CD4-positive, CD25-positive, alpha-beta regulatory T cell (primary cell): ENCODE results near the gene HMGN2. TPM values are rescaled to one million over a fixed set of nuclear protein-coding genes. Genes with fewer than 3 reads are reported as not detected.

Experiments
- ATAC-seq, 2 donors: fragments of 150-1000 bp; cut with Tn5 transposase; one replicate each; pipeline ENCODE4 v1.10.0; 2021; ENCODE audit warnings: low read depth in 2 of 2, moderate number of reproducible peaks in 2 of 2, moderate library complexity in 1 of 2
- DNase-seq, 3 donors: peaks; one replicate each; pipeline versions ENCODE4 v3.0.0 to v3.0.0-alpha.2; 2012 to 2022; ENCODE audit warnings: mixed read lengths in 1 of 3
- H3K27ac ChIP-seq: one replicate; pipeline ENCODE4 v1.7.0; 2013; ENCODE audit warnings: mild to moderate bottlenecking, low read length; ENCODE audit not compliant: insufficient read depth, poor library complexity, severe bottlenecking
- H3K27me3 ChIP-seq: one replicate; pipeline ENCODE4 v1.7.0; 2013; ENCODE audit warnings: low read length; ENCODE audit not compliant: control insufficient read depth, insufficient read depth
- H3K36me3 ChIP-seq: one replicate; pipeline ENCODE4 v1.7.0; 2013; ENCODE audit warnings: mild to moderate bottlenecking, low read length, moderate library complexity; ENCODE audit not compliant: control insufficient read depth, insufficient read depth
- H3K4me1 ChIP-seq: 2 replicates; pipeline ENCODE4 v1.7.0; 2013; ENCODE audit warnings: mild to moderate bottlenecking, low read length; ENCODE audit not compliant: insufficient read depth, control insufficient read depth, poor library complexity, severe bottlenecking
- H3K4me3 ChIP-seq: one replicate; pipeline ENCODE4 v1.7.0; 2013; ENCODE audit warnings: low read depth, mild to moderate bottlenecking, low read length, moderate library complexity
- H3K9me3 ChIP-seq, 2 experiments: 1 replicate in 1 of 2; 2 replicates in 1 of 2; pipeline ENCODE4 v1.7.0; 2013; ENCODE audit warnings: low read length in 2 of 2, mild to moderate bottlenecking in 1 of 2, moderate library complexity in 1 of 2; ENCODE audit not compliant: control insufficient read depth in 2 of 2
- H3K27ac Mint-ChIP-seq, 3 donors: one replicate each; pipeline ENCODE4 v1.8.0; 2020 to 2022; ENCODE audit warnings: mild to moderate bottlenecking in 3 of 3, mixed read lengths in 3 of 3, moderate library complexity in 2 of 3
- H3K27me3 Mint-ChIP-seq: one replicate; pipeline ENCODE4 v1.8.0; 2022; ENCODE audit warnings: mild to moderate bottlenecking, mixed read lengths
- H3K36me3 Mint-ChIP-seq: one replicate; pipeline ENCODE4 v1.8.0; 2020; ENCODE audit warnings: mixed read lengths
- H3K4me1 Mint-ChIP-seq, 4 donors: one replicate each; pipeline ENCODE4 v1.8.0; 2020 to 2022; ENCODE audit warnings: mixed read lengths in 4 of 4, mild to moderate bottlenecking in 1 of 4
- H3K4me3 Mint-ChIP-seq, 4 donors: one replicate each; pipeline ENCODE4 v1.8.0; 2020 to 2022; ENCODE audit warnings: mild to moderate bottlenecking in 4 of 4, mixed read lengths in 4 of 4, moderate library complexity in 3 of 4
- H3K9me3 Mint-ChIP-seq, 7 donors: one replicate each; pipeline ENCODE4 v1.8.0; 2020 to 2022; ENCODE audit warnings: mixed read lengths in 7 of 7, mild to moderate bottlenecking in 3 of 7, moderate library complexity in 2 of 7
- polyA plus RNA-seq, 4 donors: library from polyadenylated mRNA; unstranded; fragments of 300-500 nt; fragmentation: Illumina TruSeq; gene quantifications; one replicate each; pipeline ENCODE4 v1.2.3, GENCODE V29; 2021
- total RNA-seq: library from RNA; stranded (reverse); gene quantifications from one replicate; pipeline ENCODE4 v1.2.3, GENCODE V29; 2022

The HMGN2 gene
- total RNA-seq: 323 TPM
- 1,000 to 10,000 TPM in 1 of 4 donors, 100 to 1,000 TPM in 3; 899 to 1,017 (median 929) TPM for polyA plus RNA-seq

DNA sequence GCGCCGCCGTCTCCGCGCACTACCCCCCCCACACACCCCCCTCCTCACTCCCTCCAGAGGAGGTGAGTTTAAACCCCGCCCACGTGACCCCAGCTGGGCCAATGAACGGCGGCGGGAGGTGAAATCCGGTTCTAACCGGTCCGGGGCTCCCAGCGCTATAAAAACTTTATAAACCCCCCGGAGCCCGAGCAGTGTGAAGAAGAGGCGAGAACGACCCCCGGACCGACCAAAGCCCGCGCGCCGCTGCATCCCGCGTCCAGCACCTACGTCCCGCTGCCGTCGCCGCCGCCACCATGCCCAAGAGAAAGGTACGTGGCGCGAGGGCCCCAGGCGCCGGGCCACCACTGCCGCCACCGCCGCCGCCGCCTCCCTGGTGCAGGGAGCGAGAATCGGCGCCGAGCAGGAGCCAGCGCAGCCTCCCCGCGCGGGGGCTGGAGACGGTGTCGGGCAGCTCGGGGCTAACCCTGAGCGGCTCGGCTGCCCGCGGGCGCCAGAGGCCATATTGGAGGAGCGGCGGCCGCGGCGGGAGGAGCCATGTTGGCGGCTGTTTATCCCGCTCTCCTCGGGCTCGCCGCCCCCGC lies at the start of gene HMGN2:
Gene HMGN2, plus strand, starts transcription at position 121 of the 581 bp plus-strand sequence. Its CDS starts 173 bp downstream, at position 294.
- Mint-ChIP-seq H3K27ac (peak within 1 kb of the TSS; percentile 96 to 98 (median 97)), H3K4me1 (peaks cover 24 to 59% (median 44%) of the 10 kb centered on the region in 4 donors), H3K36me3 (peaks cover 26% of the 10 kb centered on the region), H3K27me3 (no peaks in the 10 kb centered on the region), H3K9me3 (no peaks in the 10 kb centered on the region), H3K4me3 (peak within 1 kb of the TSS; percentile 97 to 100 (median 98))
- no peaks in the 10 kb centered on the region for H3K27me3 ChIP-seq
- peak; percentile 84 to 94 (median 88) for DNase-seq
- H3K9me3 ChIP-seq: no peaks in the 10 kb centered on the region
- H3K4me1 ChIP-seq: peaks cover 37% of the 10 kb centered on the region
- ATAC-seq: peak; percentile 69 to 72
- peaks cover 48% of the 10 kb centered on the region for H3K36me3 ChIP-seq
- peak within 1 kb of the TSS; percentile 99 for H3K27ac ChIP-seq
- H3K4me3 ChIP-seq: peak within 1 kb of the TSS; percentile 94

DNA sequence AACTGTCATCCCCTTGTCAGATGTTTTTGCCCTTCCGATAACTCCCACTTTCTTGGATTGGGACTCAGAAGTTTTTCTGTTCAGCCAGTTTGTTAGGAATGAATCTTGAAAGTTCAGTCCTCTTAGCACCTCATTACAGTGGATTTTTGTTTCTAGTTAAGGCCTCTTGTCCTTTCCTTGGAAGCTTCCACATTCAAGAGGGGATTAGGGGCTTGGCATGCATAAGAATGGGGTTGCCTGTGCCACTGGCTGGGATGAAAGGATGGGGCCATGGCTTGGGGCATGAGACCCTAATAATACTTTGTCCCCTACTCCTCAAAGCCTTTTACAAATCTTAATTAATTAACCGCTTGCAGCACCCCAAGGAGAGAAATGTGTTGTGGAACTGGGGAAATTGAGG lies 42.5 kb upstream of the HMGN2 start:
- H3K9me3 ChIP-seq: no peaks in the 10 kb centered on the region
- Mint-ChIP-seq H3K4me3 (peak overlapping the region in 1 of 4 donors; percentile 42), H3K36me3 (peaks cover 4% of the 10 kb centered on the region), H3K27ac (no peak overlapping the region), H3K4me1 (peaks cover 0 to 29% (median 21%) of the 10 kb centered on the region in 4 donors), H3K9me3 (peaks cover 0 to 2% (median 0%) of the 10 kb centered on the region in 7 donors), H3K27me3 (peaks cover 11% of the 10 kb centered on the region)
- no peaks in the 10 kb centered on the region for H3K27me3 ChIP-seq
- H3K27ac ChIP-seq: no peak overlapping the region
- ATAC-seq (no peak), DNase-seq (no peak)
- H3K36me3 ChIP-seq: no peaks in the 10 kb centered on the region
- H3K4me3 ChIP-seq: no peak overlapping the region
- H3K4me1 ChIP-seq: peaks cover 24% of the 10 kb centered on the region

DNA sequence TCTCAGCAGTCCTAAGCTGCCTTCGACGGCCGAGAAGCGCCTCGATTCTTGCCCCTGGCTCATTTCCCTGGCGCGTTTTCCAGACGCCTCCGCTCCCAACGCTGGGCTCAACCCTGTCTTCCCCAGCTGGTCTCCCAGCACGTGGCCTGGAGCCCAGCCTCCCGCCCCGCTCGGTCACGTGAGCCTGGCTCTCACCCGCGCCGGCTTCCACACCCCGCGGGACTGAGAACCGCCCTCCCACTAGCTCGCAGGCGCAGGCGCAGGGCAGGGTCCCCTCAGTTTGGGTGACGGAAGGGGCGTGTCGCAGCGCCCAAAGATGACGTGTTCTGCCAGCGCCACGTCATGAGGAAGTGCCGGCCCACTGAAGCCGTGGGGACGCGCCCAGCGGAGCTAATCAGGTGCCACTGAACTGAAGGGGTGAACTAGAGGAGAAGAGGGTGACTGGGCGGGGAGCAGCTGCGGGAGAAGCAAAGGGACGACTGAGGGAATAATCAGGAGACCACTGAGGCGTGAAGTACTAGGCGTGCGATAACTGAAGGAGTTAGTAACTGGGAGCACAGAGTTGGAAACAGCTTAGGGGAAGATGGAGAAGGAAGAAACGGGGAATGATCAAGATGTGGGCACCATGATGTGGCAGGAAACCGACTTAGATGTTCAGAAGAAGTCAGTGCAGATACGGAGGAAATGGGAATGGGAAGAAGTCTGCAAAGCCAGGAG lies 40.1 kb upstream of the HMGN2 start, which contains the start of gene DHDDS:
Gene DHDDS, plus strand, starts transcription at position 343 of the 717 bp plus-strand sequence. CDS start 625 bp downstream, outside the sequence.
- Mint-ChIP-seq H3K4me1 (peaks cover 0 to 29% (median 21%) of the 10 kb centered on the region in 4 donors), H3K36me3 (peaks cover 4% of the 10 kb centered on the region), H3K4me3 (peak within 1 kb of the TSS; percentile 85 to 98 (median 94)), H3K27me3 (peaks cover 4% of the 10 kb centered on the region), H3K27ac (peak within 1 kb of the TSS; percentile 39 to 99 (median 93)), H3K9me3 (peaks cover 0 to 2% (median 0%) of the 10 kb centered on the region in 7 donors)
- no peaks in the 10 kb centered on the region for H3K9me3 ChIP-seq
- no peaks in the 10 kb centered on the region for H3K27me3 ChIP-seq
- peak within 1 kb of the TSS; percentile 89 for H3K4me3 ChIP-seq
- ATAC-seq (peak; percentile 92 to 93), DNase-seq (peak; percentile 97 to 99 (median 97))
- peak within 1 kb of the TSS; percentile 81 for H3K27ac ChIP-seq
- H3K36me3 ChIP-seq: peaks cover 5% of the 10 kb centered on the region
- H3K4me1 ChIP-seq: peaks cover 24% of the 10 kb centered on the region

- Mint-ChIP-seq H3K4me3 (peak overlapping the region; percentile 85 to 98 (median 94)), H3K4me1 (peaks cover 0 to 29% (median 21%) of the 10 kb centered on the region in 4 donors), H3K36me3 (peaks cover 4% of the 10 kb centered on the region), H3K9me3 (peaks cover 0 to 2% (median 0%) of the 10 kb centered on the region in 7 donors), H3K27ac (peak overlapping the region; percentile 39 to 93 (median 42)), H3K27me3 (peaks cover 4% of the 10 kb centered on the region)
- Histone ChIP-seq H3K4me3 (peak overlapping the region; percentile 89), H3K27ac (peak overlapping the region; percentile 81), H3K4me1 (peaks cover 24% of the 10 kb centered on the region), H3K9me3 (no peaks in the 10 kb centered on the region), H3K36me3 (peaks cover 10% of the 10 kb centered on the region), H3K27me3 (no peaks in the 10 kb centered on the region)
- no peak for DNase-seq
- ATAC-seq: no peak
Measured at GRCh38 chr1:26432793-26433192, 39.4 kb upstream of the HMGN2 start.

GRCh38 chr1:26434161-26434752 lies 38.0 kb upstream of the HMGN2 start:
- ATAC-seq (no peak), DNase-seq (no peak)
- Mint-ChIP-seq H3K4me3 (peak overlapping the region in 1 of 4 donors; percentile 54), H3K4me1 (peaks cover 0 to 29% (median 23%) of the 10 kb centered on the region in 4 donors), H3K27ac (no peak overlapping the region), H3K36me3 (peaks cover 17% of the 10 kb centered on the region), H3K9me3 (peaks cover 0 to 2% (median 0%) of the 10 kb centered on the region in 7 donors), H3K27me3 (peaks cover 4% of the 10 kb centered on the region)
- Histone ChIP-seq H3K27me3 (no peaks in the 10 kb centered on the region), H3K36me3 (peaks cover 25% of the 10 kb centered on the region), H3K9me3 (no peaks in the 10 kb centered on the region), H3K27ac (no peak overlapping the region), H3K4me1 (peaks cover 24% of the 10 kb centered on the region), H3K4me3 (no peak overlapping the region)

GRCh38 chr1:26438041-26438440 lies 34.2 kb upstream of the HMGN2 start:
- H3K9me3 ChIP-seq: no peaks in the 10 kb centered on the region
- H3K4me1 ChIP-seq: peaks cover 7% of the 10 kb centered on the region
- no peak overlapping the region for H3K27ac ChIP-seq
- Mint-ChIP-seq H3K4me1 (peaks cover 5 to 17% (median 11%) of the 10 kb centered on the region in 4 donors), H3K36me3 (peaks cover 37% of the 10 kb centered on the region), H3K4me3 (no peak overlapping the region), H3K27me3 (no peaks in the 10 kb centered on the region), H3K9me3 (no peaks in the 10 kb centered on the region), H3K27ac (no peak overlapping the region)
- no peak overlapping the region for H3K4me3 ChIP-seq
- ATAC-seq (no peak), DNase-seq (no peak)
- H3K36me3 ChIP-seq: peaks cover 53% of the 10 kb centered on the region
- H3K27me3 ChIP-seq: no peaks in the 10 kb centered on the region

GRCh38 chr1:26440259-26440658 lies 32.0 kb upstream of the HMGN2 start:
- Mint-ChIP-seq H3K9me3 (no peaks in the 10 kb centered on the region), H3K36me3 (peaks cover 54% of the 10 kb centered on the region), H3K4me3 (no peak overlapping the region), H3K27me3 (no peaks in the 10 kb centered on the region), H3K27ac (no peak overlapping the region), H3K4me1 (peaks cover 0 to 8% (median 5%) of the 10 kb centered on the region in 4 donors)
- no peak for ATAC-seq
- no peak overlapping the region for H3K4me3 ChIP-seq
- no peak overlapping the region for H3K27ac ChIP-seq
- no peak for DNase-seq
- H3K4me1 ChIP-seq: no peaks in the 10 kb centered on the region
- no peaks in the 10 kb centered on the region for H3K9me3 ChIP-seq
- no peaks in the 10 kb centered on the region for H3K27me3 ChIP-seq
- H3K36me3 ChIP-seq: peaks cover 73% of the 10 kb centered on the region
